ENCODE data around the gene KDM5C. TPM values are rescaled to one million over a fixed set of nuclear protein-coding genes. Genes with fewer than 3 reads are reported as not detected.

The KDM5C gene
- total RNA-seq, 3 donors from 2014 or later: 74.5 to 109 (median 80.2) TPM

- H3K4me3 ChIP-seq: no peak overlapping the region
- DNase-seq: no peak
- intact Hi-C loops (cut with DNase I, micrococcal nuclease): no loop called here
- TF ChIP-seq, protein P1, sequence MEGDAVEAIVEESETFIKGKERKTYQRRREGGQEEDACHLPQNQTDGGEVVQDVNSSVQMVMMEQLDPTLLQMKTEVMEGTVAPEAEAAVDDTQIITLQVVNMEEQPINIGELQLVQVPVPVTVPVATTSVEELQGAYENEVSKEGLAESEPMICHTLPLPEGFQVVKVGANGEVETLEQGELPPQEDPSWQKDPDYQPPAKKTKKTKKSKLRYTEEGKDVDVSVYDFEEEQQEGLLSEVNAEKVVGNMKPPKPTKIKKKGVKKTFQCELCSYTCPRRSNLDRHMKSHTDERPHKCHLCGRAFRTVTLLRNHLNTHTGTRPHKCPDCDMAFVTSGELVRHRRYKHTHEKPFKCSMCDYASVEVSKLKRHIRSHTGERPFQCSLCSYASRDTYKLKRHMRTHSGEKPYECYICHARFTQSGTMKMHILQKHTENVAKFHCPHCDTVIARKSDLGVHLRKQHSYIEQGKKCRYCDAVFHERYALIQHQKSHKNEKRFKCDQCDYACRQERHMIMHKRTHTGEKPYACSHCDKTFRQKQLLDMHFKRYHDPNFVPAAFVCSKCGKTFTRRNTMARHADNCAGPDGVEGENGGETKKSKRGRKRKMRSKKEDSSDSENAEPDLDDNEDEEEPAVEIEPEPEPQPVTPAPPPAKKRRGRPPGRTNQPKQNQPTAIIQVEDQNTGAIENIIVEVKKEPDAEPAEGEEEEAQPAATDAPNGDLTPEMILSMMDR (IDR thresholded peaks at IDR 0.05): no peak
- no peaks in the 10 kb centered on the region for H3K36me3 ChIP-seq (ENCODE audit: low read depth)
- no peaks in the 10 kb centered on the region for H3K4me1 ChIP-seq (ENCODE audit: low read depth)
- peak; percentile 35 for ATAC-seq
- H3K9me3 ChIP-seq: no peaks in the 10 kb centered on the region
These were observed 14.5 kb upstream of the KDM5C start for GRCh38 chrX:53239474-53239873.

DNA sequence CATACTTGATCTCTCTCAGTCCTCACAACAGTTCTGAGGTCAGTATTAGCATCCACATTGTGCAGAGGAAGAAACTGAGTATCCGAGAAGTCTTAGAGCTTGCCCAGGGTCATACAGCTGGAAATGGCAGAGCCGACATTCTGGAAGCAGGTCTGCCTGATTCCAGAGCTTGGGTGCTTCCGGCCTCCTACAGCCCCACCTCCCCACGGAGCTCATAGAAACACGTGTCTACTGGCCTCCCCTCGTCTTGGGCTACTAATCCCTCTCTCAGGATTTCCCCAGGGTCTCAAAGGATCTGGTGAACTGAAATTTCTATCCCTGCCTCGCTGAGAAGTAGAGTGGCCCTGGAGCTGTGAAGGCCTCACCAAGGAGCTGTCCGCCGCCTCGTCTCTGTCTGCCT is 12.0 kb upstream of the KDM5C start:
- intact Hi-C loops (cut with DNase I, micrococcal nuclease): no loop called here
- Histone ChIP-seq H3K4me1 (ENCODE audit: low read depth) (no peaks in the 10 kb centered on the region), H3K9me3 (no peaks in the 10 kb centered on the region), H3K36me3 (ENCODE audit: low read depth) (no peaks in the 10 kb centered on the region), H3K4me3 (no peak overlapping the region)
- ATAC-seq (no peak), DNase-seq (no peak)
- TF ChIP-seq, protein P1 (IDR thresholded peaks at IDR 0.05): no peak

- H3K36me3 ChIP-seq (ENCODE audit: low read depth): no peaks in the 10 kb centered on the region
- no peaks in the 10 kb centered on the region for H3K4me1 ChIP-seq (ENCODE audit: low read depth)
- ATAC-seq (no peak), DNase-seq (no peak)
- intact Hi-C loops (cut with DNase I, micrococcal nuclease): no loop called here
- TF ChIP-seq, protein P1 (IDR thresholded peaks at IDR 0.05): no peak
- no peaks in the 10 kb centered on the region for H3K9me3 ChIP-seq
- H3K4me3 ChIP-seq: no peak overlapping the region
These were observed 11.1 kb upstream of the KDM5C start for GRCh38 chrX:53236025-53236679.

DNA sequence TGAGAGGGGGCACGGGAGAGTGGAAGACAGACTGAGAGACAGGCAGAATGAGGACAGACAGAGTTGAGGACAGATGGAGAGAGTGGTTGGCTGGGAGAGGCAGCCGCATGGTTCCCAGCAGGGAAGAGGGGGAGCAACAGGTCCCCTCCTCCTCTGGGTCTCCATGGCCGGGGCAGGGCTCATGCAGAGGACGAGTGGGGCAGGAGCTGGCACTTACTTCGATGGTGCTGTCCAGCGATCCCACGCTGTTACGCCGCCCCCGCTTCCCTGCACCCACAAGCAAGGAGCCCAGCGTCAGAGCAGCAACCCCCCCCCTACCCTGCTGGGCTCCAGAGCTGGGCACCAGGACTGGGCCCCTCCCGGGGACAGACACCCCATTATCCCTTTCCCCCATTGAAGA is 10.6 kb upstream of the KDM5C start:
- intact Hi-C loops (cut with DNase I, micrococcal nuclease): no loop called here
- no peaks in the 10 kb centered on the region for H3K36me3 ChIP-seq (ENCODE audit: low read depth)
- H3K4me1 ChIP-seq (ENCODE audit: low read depth): no peaks in the 10 kb centered on the region
- H3K4me3 ChIP-seq: no peak overlapping the region
- DNase-seq (no peak), ATAC-seq (no peak)
- TF ChIP-seq, protein P1 (IDR thresholded peaks at IDR 0.05): no peak
- no peaks in the 10 kb centered on the region for H3K9me3 ChIP-seq

DNA sequence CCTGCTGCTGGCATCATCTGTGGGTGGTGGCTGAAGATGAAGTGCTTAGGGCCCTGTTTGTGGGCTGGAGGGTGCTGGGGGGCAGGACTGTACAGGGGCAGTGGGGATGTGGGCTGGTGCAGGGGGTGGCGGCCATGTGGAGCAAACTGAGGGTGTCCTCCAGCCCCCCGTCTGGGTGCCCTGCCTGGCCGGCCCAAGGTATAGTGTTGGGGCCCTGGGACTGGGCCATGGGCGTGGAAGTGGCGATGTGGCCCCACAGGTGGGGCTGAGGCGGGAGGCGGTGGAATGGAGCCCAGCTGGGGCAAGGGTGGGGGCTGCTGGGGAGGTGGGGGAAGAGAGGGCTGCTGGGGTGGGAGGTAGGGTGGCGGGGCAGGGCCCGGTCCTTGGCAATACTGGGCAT is 9.5 kb upstream of the KDM5C start:
- ATAC-seq: no peak
- TF ChIP-seq, protein P1 (IDR thresholded peaks at IDR 0.05): no peak
- Histone ChIP-seq H3K4me3 (no peak overlapping the region), H3K9me3 (no peaks in the 10 kb centered on the region), H3K36me3 (ENCODE audit: low read depth) (no peaks in the 10 kb centered on the region), H3K4me1 (ENCODE audit: low read depth) (no peaks in the 10 kb centered on the region)
- intact Hi-C loops (cut with DNase I, micrococcal nuclease): no loop called here
- no peak for DNase-seq

GRCh38 chrX:53233536-53233935 is 8.5 kb upstream of the KDM5C start:
- Histone ChIP-seq H3K9me3 (no peaks in the 10 kb centered on the region), H3K4me3 (no peak overlapping the region), H3K36me3 (ENCODE audit: low read depth) (no peaks in the 10 kb centered on the region), H3K4me1 (ENCODE audit: low read depth) (no peaks in the 10 kb centered on the region)
- ATAC-seq (peak; percentile 10), DNase-seq (peak in 1 of 3 donors; percentile 3)
- intact Hi-C loops (cut with DNase I, micrococcal nuclease): no loop called here
- TF ChIP-seq, protein P1 (IDR thresholded peaks at IDR 0.05): no peak

Data from mucosa of descending colon (tissue), 3 donors.